ENCODE measurements around the gene TIFAB. TPM values are rescaled to one million over a fixed set of nuclear protein-coding genes. Genes with fewer than 3 reads are reported as not detected.
A peak's percentile ranks its signal among the peaks of the same experiment; 100 is the strongest.

TIFAB gene
- total and polyA plus RNA-seq, 3 donors from 2014 or later = 0.06 to 1.1 (median 0.16) TPM

GRCh38 chr5:135428586-135428985, 23.6 kb downstream of the TIFAB start:
- H3K4me1 ChIP-seq = no peaks in the 10 kb centered on the region
- TF ChIP-seq POLR2A (IDR thresholded peaks at IDR 0.05) = no peak
- TF ChIP-seq, protein P1, sequence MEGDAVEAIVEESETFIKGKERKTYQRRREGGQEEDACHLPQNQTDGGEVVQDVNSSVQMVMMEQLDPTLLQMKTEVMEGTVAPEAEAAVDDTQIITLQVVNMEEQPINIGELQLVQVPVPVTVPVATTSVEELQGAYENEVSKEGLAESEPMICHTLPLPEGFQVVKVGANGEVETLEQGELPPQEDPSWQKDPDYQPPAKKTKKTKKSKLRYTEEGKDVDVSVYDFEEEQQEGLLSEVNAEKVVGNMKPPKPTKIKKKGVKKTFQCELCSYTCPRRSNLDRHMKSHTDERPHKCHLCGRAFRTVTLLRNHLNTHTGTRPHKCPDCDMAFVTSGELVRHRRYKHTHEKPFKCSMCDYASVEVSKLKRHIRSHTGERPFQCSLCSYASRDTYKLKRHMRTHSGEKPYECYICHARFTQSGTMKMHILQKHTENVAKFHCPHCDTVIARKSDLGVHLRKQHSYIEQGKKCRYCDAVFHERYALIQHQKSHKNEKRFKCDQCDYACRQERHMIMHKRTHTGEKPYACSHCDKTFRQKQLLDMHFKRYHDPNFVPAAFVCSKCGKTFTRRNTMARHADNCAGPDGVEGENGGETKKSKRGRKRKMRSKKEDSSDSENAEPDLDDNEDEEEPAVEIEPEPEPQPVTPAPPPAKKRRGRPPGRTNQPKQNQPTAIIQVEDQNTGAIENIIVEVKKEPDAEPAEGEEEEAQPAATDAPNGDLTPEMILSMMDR (IDR thresholded peaks at IDR 0.05) = no peak
- no peak for DNase-seq
- no peak overlapping the region for H3K4me3 ChIP-seq
- H3K27me3 ChIP-seq = no peaks in the 10 kb centered on the region
- H3K27ac ChIP-seq = no peak overlapping the region
- 70 to 93% methylated on average over 1 of the region's 1 CpG for WGBS, 2 donors
- H3K9me3 ChIP-seq = no peaks in the 10 kb centered on the region
- intact Hi-C loops (cut with DNase I; ENCODE audit: low total_unique reads) = no loop called here
- no peaks in the 10 kb centered on the region for H3K36me3 ChIP-seq (ENCODE audit: low read depth, missing control alignments)

DNA sequence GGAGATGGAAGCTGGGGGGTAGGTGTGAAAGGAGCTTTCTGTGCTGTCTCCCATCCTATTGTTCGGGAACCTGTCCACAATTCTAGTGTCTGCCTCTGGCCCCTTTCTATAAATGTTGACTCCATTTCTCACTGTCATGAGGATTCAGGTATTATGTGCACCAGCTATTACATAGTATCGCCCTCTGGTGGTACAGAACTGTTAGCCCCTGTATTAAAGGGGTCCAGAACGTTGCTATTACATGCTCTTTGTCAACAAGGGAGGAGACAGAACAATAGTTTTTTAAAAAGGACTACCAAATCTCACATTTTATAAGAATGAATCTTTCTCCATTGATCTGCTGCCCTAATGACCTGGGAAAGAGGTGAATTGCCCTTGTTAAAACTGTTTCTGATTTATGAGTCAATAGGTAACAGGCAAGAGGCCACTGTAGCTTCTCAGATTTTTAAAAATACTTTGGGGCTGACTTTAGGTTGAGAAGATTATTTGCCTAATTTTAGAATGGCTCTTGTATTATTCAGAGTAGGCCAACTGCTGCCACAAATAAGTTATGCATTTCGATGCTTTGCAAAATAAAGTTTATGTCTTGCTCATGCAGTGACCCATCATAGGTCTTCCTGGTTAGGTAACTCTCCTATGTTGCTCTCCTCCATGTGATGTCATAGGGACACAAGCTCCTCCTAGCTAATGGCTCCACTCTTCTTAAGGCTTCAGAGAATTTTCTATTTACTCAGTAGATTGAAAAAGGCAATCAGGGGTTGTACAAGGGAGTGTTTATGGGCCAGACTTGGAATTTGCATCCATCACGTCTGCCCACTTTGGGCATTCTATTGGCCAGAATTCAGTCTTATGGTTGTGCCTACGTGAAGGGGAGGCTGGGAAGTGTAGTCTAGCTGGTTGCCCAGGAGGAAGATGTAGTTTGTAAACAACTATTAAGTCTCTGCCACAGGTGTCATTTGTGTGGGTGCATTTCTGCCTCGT, 25.8 kb downstream of the TIFAB start:
- Histone ChIP-seq H3K27ac (no peak overlapping the region), H3K4me3 (no peak overlapping the region), H3K9me3 (no peaks in the 10 kb centered on the region), H3K27me3 (no peaks in the 10 kb centered on the region), H3K36me3 (ENCODE audit: low read depth, missing control alignments) (no peaks in the 10 kb centered on the region), H3K4me1 (no peaks in the 10 kb centered on the region)
- intact Hi-C loops (cut with DNase I; ENCODE audit: low total_unique reads) = no loop called here
- WGBS, 2 donors = 63 to 71% methylated on average over 7 of the region's 7 CpGs
- TF ChIP-seq, protein P1 (IDR thresholded peaks at IDR 0.05) = peak in 2 of 3 experiments; percentile 49 to 63
- TF ChIP-seq POLR2A (IDR thresholded peaks at IDR 0.05) = no peak
- peak; percentile 43 for DNase-seq

- Histone ChIP-seq H3K36me3 (ENCODE audit: low read depth, missing control alignments) (no peaks in the 10 kb centered on the region), H3K4me3 (no peak overlapping the region), H3K9me3 (no peaks in the 10 kb centered on the region), H3K27ac (no peak overlapping the region), H3K4me1 (no peaks in the 10 kb centered on the region), H3K27me3 (no peaks in the 10 kb centered on the region)
- no peak for DNase-seq
- WGBS, 2 donors = 43 to 48% methylated on average over 2 of the region's 2 CpGs
- TF ChIP-seq, protein P1 (IDR thresholded peaks at IDR 0.05) = no peak
- TF ChIP-seq POLR2A (IDR thresholded peaks at IDR 0.05) = no peak
- intact Hi-C loops (cut with DNase I; ENCODE audit: low total_unique reads) = no loop called here
Measured at GRCh38 chr5:135425641-135426040, 26.5 kb downstream of the TIFAB start.

DNA sequence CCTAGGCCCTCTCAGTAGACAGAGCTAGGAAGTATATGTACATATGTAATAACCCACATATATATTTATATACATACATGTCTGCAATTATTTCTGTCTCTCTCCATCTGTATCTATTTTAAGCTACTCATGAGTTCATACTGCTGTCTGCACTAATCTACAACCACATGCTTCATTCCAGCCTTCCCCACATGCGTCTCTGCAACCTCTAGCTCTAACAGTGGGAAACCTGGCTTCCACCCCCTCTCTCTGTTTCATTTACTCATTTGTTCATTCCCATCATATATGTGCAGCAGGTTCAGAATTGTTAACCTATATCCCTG, 28.3 kb downstream of the TIFAB start:
- Histone ChIP-seq H3K4me3 (no peak overlapping the region), H3K27ac (no peak overlapping the region), H3K9me3 (no peaks in the 10 kb centered on the region), H3K36me3 (ENCODE audit: low read depth, missing control alignments) (no peaks in the 10 kb centered on the region), H3K27me3 (no peaks in the 10 kb centered on the region), H3K4me1 (no peaks in the 10 kb centered on the region)
- TF ChIP-seq, protein P1 (IDR thresholded peaks at IDR 0.05) = no peak
- no peak for TF ChIP-seq POLR2A (IDR thresholded peaks at IDR 0.05)
- no peak for DNase-seq
- intact Hi-C loops (cut with DNase I; ENCODE audit: low total_unique reads) = no loop called here
- WGBS, 2 donors = 87 to 95% methylated on average over 1 of the region's 1 CpG
